Fibroblast of skin of scalp (primary cell): ENCODE measurements around the gene NINL.

ENCODE experiments used
- DNase-seq: peaks from one replicate; pipeline ENCODE4 v3.0.0-alpha.2; 2013

NINL gene

GRCh38 chr20:25461786-25462545 is 123.4 kb downstream of the NINL start:
- DNase-seq = no peak

- no peak for DNase-seq
Observed at GRCh38 chr20:25461281-25461650, 124.1 kb downstream of the NINL start.

- DNase-seq = no peak
Observed at GRCh38 chr20:25460566-25461280, 124.6 kb downstream of the NINL start.

GRCh38 chr20:25459916-25460535 is 125.3 kb downstream of the NINL start:
- no peak for DNase-seq

GRCh38 chr20:25459111-25459830 is 126.1 kb downstream of the NINL start:
- DNase-seq = no peak

- no peak for DNase-seq
Observed at GRCh38 chr20:25457886-25458680, 127.2 kb downstream of the NINL start.

GRCh38 chr20:25454153-25454900 is 131.0 kb downstream of the NINL start:
- no peak for DNase-seq

- DNase-seq = peak; percentile 20
Observed at GRCh38 chr20:25453035-25453810, 132.1 kb downstream of the NINL start.

GRCh38 chr20:25452333-25452732 is 133.0 kb downstream of the NINL start:
- DNase-seq = no peak

GRCh38 chr20:25447671-25448070 is 137.7 kb downstream of the NINL start:
- DNase-seq = no peak

GRCh38 chr20:25444556-25444955 is 140.8 kb downstream of the NINL start:
- no peak for DNase-seq

- no peak for DNase-seq
Observed at GRCh38 chr20:25439328-25439727, 146.0 kb downstream of the NINL start.

- DNase-seq = no peak
Observed at GRCh38 chr20:25437153-25437581, 148.2 kb downstream of the NINL start.

- DNase-seq = no peak
Observed at GRCh38 chr20:25424536-25424935, 160.8 kb downstream of the NINL start.

- DNase-seq = no peak
Observed at GRCh38 chr20:25422032-25422431, 163.3 kb downstream of the NINL start.

GRCh38 chr20:25421102-25421501 is 164.2 kb downstream of the NINL start:
- no peak for DNase-seq

- DNase-seq = no peak
Observed at GRCh38 chr20:25418776-25419175, 166.6 kb downstream of the NINL start.

- DNase-seq = no peak
Observed at GRCh38 chr20:25408890-25409289, 176.4 kb downstream of the NINL start.

GRCh38 chr20:25408170-25408547 is 177.2 kb downstream of the NINL start:
- no peak for DNase-seq

- DNase-seq = peak; percentile 91
Observed at GRCh38 chr20:25407311-25408169, 177.8 kb downstream of the NINL start, which contains the start of gene GINS1. GINS1 (plus strand) TSS chr20:25407673; CDS start chr20:25407821, 148 bp downstream.
